K562 (cell line): ENCODE results near the gene PHACTR3. TPM values are rescaled to one million over a fixed set of nuclear protein-coding genes. Genes with fewer than 3 reads are reported as not detected.

Experiments
- ATAC-seq: fragments of 200-7000 bp; cut with Tn5 transposase; 3 replicates; pipeline ENCODE4 v1.9.1; 2020; ENCODE audit warnings: moderate library complexity
- BruUV-seq: library from RNA; stranded (reverse); fragments of 400-500 nt; replicated peaks from 2 replicates; lab custom pipeline; 2021; lab: Mats Ljungman, UMichigan
- CTCF ChIA-PET: fragments of 300-600 bp; formaldehyde crosslinking; extraction: SDS; loops from one replicate; lab custom pipeline; 2021; ENCODE audit warnings: low intra/inter-chr PET ratio; lab: Yijun Ruan, JAX
- POLR2A ChIA-PET: fragments of 300-600, 350-650 bp; sonication (Branson Sonifier 250); formaldehyde crosslinking; extraction: SDS; loops from one replicate; lab custom pipeline; 2021; ENCODE audit warnings: antibody characterized with exemption, inconsistent platforms; lab: Yijun Ruan, JAX
- DNase-seq, 4 experiments: peaks; one replicate each; pipeline versions ENCODE4 v3.0.0 to v3.0.0-alpha.2; 2011 to 2018; ENCODE audit warnings: low spot score in 3 of 4, mixed read lengths in 3 of 4; ENCODE audit errors: extremely low read depth in 1 of 4
- FAIRE-seq: peaks from 2 replicates; lab custom pipeline; 2011; peaks lifted over from hg19 to GRCh38; lab: Jason Lieb, UNC
- H2AFZ ChIP-seq: 2 replicates; pipeline ENCODE4 v1.6.0; 2011; ENCODE audit warnings: low read depth, low read length, control low read depth, inconsistent platforms
- H3K27ac ChIP-seq: fragments of 200-600 bp; 3 replicates; pipeline ENCODE4 v1.8.0; 2011; ENCODE audit warnings: low read depth, mild to moderate bottlenecking, control low read depth, inconsistent platforms, low read length, moderate library complexity, mixed read lengths; ENCODE audit errors: extremely low read depth
- H3K27me3 ChIP-seq, 2 experiments: fragments of 300-600 bp in 1 of 2; 2 replicates in 1 of 2; 3 replicates in 1 of 2; pipeline versions ENCODE4 v1.6.0 to v1.8.0; 2011; ENCODE audit warnings: inconsistent platforms in 2 of 2, low read length in 2 of 2, mild to moderate bottlenecking in 1 of 2, mixed read lengths in 1 of 2, moderate library complexity in 1 of 2; ENCODE audit not compliant: control insufficient read depth in 2 of 2, insufficient read depth in 2 of 2
- H3K36me3 ChIP-seq: fragments of 300-600 bp; 3 replicates; pipeline ENCODE4 v1.8.0; 2011; ENCODE audit warnings: mild to moderate bottlenecking, low read length, inconsistent platforms; ENCODE audit not compliant: control insufficient read depth, insufficient read depth
- H3K4me1 ChIP-seq, 2 experiments: fragments of 200-600 bp in 1 of 2; replicated peaks in 1 of 2; 2 replicates in 1 of 2; 3 replicates in 1 of 2; pipeline versions ENCODE4 v1.5.1 to v1.8.0; 2011; ENCODE audit warnings: inconsistent platforms in 2 of 2, low read length in 2 of 2, mild to moderate bottlenecking in 1 of 2, mixed read lengths in 1 of 2, moderate library complexity in 1 of 2; ENCODE audit not compliant: control insufficient read depth in 2 of 2, insufficient read depth in 2 of 2
- H3K4me2 ChIP-seq: 2 replicates; pipeline ENCODE4 v1.6.1; 2011; ENCODE audit warnings: low read length, control low read depth, inconsistent platforms, mixed read lengths; ENCODE audit not compliant: insufficient read depth
- H3K4me3 ChIP-seq: fragments of 200-600 bp; sonication (generic), shearing (Covaris generic); 2 replicates; pipeline ENCODE4 v1.5.1; 2016; ENCODE audit warnings: control low read depth, inconsistent platforms
- H3K79me2 ChIP-seq: fragments of 200-600 bp; 3 replicates; pipeline ENCODE4 v1.8.0; 2011; ENCODE audit warnings: low read length, inconsistent platforms; ENCODE audit not compliant: control insufficient read depth, insufficient read depth
- H3K9ac ChIP-seq, 2 experiments: 2 replicates each; pipeline versions ENCODE4 v1.6.0 to v1.6.1; 2011; ENCODE audit warnings: low read depth in 2 of 2, low read length in 2 of 2, control low read depth in 1 of 2, inconsistent platforms in 1 of 2, mild to moderate bottlenecking in 1 of 2, mixed read lengths in 1 of 2; ENCODE audit not compliant: insufficient read depth in 1 of 2
- H3K9me1 ChIP-seq: one replicate; pipeline ENCODE4 v1.6.0; 2011; ENCODE audit warnings: inconsistent platforms, mild to moderate bottlenecking, low read length, moderate library complexity; ENCODE audit not compliant: control insufficient read depth, insufficient read depth
- H3K9me3 ChIP-seq: replicated peaks from 2 replicates; pipeline ENCODE4 v1.5.1; 2011; ENCODE audit warnings: low read depth, low read length, inconsistent platforms; ENCODE audit not compliant: control insufficient read depth, insufficient read depth
- H4K20me1 ChIP-seq: replicated peaks from 2 replicates; pipeline ENCODE4 v1.6.1; 2011; ENCODE audit warnings: low read length, inconsistent platforms, mixed read lengths; ENCODE audit not compliant: control insufficient read depth, insufficient read depth
- MBD2 ChIP-seq: sonication (generic); IDR thresholded peaks from 2 replicates; pipeline ENCODE4 v1.6.1; 2016; ENCODE audit warnings: low read depth, borderline replicate concordance
- NCOA4 ChIP-seq: fragments of 450-650 bp; IDR thresholded peaks from 2 replicates; pipeline ENCODE4 v1.6.1; 2018; ENCODE audit warnings: mild to moderate bottlenecking; ENCODE audit not compliant: partially characterized antibody
- NFIC ChIP-seq: fragments of 450-650 bp; IDR thresholded peaks from 2 replicates; pipeline ENCODE4 v1.6.1; 2017; ENCODE audit warnings: mild to moderate bottlenecking, inconsistent platforms
- REST ChIP-seq, 2 experiments: fragments of 450-650 bp; formaldehyde crosslinking in 1 of 2; IDR thresholded peaks; 2 replicates each; pipeline versions ENCODE4 v1.4.0 to v1.6.1; 2014 to 2020; ENCODE audit warnings: mild to moderate bottlenecking in 2 of 2, borderline replicate concordance in 1 of 2, low read depth in 1 of 2
- RUNX1 ChIP-seq: sonication (generic); IDR thresholded peaks from 2 replicates; pipeline ENCODE4 v1.6.1; 2016; ENCODE audit warnings: antibody characterized with exemption, low read depth
- ZNF398 ChIP-seq: fragments of 250-450 bp; sonication (Bioruptor Pico); IDR thresholded peaks from 2 replicates; pipeline ENCODE4 v1.8.0; 2021; ENCODE audit warnings: moderate library complexity, mild to moderate bottlenecking, inconsistent platforms
- ZNF408 ChIP-seq: fragments of 250-450 bp; sonication (Bioruptor Pico); IDR thresholded peaks from 2 replicates; pipeline ENCODE4 v1.4.0; 2020; ENCODE audit warnings: low read depth, mild to moderate bottlenecking, moderate library complexity
- WGBS: fragments of 100-300 bp; shearing (Covaris generic); methylation state at CpG from one replicate; pipeline ENCODE4 v1.1.6; 2016; ENCODE audit warnings: low coverage, mixed read lengths; ENCODE audit not compliant: insufficient coverage; ENCODE audit errors: missing lambda C conversion rate; 5-methylcytosine and 5-hydroxymethylcytosine counted together
- in situ Hi-C: fragments of 300-500 bp; cut with MboI; formaldehyde crosslinking; loops from 4 replicates; pipeline ENCODE4 v1.15.0; 2018; ENCODE audit warnings: inconsistent platforms, mixed read lengths
- intact Hi-C: fragments of 100-400 bp; cut with micrococcal nuclease; formaldehyde crosslinking; loops from 2 replicates; pipeline ENCODE4 v1.14.2; 2022
- polyA plus RNA-seq, 8 experiments: library from polyadenylated mRNA; depleted of rRNA in 4 of 8; stranded (reverse) in 5 of 8; unstranded in 3 of 8; fragments of >200 nt; fragmentation: Nextera tagmentation in 2 of 8; fragmentation: Illumina TruSeq in 1 of 8; extraction: Ambion mirVana in 2 of 8; extraction: Trizol in 1 of 8; gene quantifications; 2 replicates each; pipeline versions ENCODE4 v1.2.1 to v1.2.3, GENCODE V29; 2011 to 2014; ENCODE audit warnings: inconsistent platforms in 1 of 8, missing spikeins in 1 of 8
- total RNA-seq, 7 experiments: library from RNA; depleted of rRNA in 6 of 7; stranded (reverse); fragments of >200 nt in 6 of 7; fragmentation: Illumina TruSeq in 2 of 7; extraction: Trizol in 2 of 7; gene quantifications; 2 replicates each; pipeline versions ENCODE4 v1.2.1 to v1.2.3, GENCODE V29; 2011 to 2021; ENCODE audit warnings: low replicate concordance in 1 of 7
- TF ChIP-seq, protein P1 (sequence below): fragments of 200-400 bp; formaldehyde crosslinking; IDR thresholded peaks from 2 replicates; pipeline ENCODE4 v1.6.1; 2017; ENCODE audit warnings: mild to moderate bottlenecking, low read depth, low read length, moderate library complexity

The PHACTR3 gene
- total and polyA plus RNA-seq, 9 of the 15 experiments (the other 6 are each of a cell fraction or from before 2014, with no cell fraction given): not detected

- no TSS peak for BruUV-seq
- no peak overlapping the region for H3K4me2 ChIP-seq
- ATAC-seq (no peak), FAIRE-seq (no peak), DNase-seq (no peak)
- no peak overlapping the region for H3K27ac ChIP-seq
- no peak overlapping the region for H3K9ac ChIP-seq
- H4K20me1 ChIP-seq: no peaks in the 10 kb centered on the region; the same call in 1 of the 2 replicates
- no peaks in the 10 kb centered on the region for H3K9me1 ChIP-seq
- H3K4me1 ChIP-seq: no peaks in the 10 kb centered on the region
- H3K79me2 ChIP-seq: no peaks in the 10 kb centered on the region
- no peaks in the 10 kb centered on the region for H3K9me3 ChIP-seq
- in situ Hi-C loops: no loop called here
- H3K4me3 ChIP-seq: no peak overlapping the region
- H3K36me3 ChIP-seq: no peaks in the 10 kb centered on the region
- ChIA-PET POLR2A (no interaction called here), CTCF (no interaction called here)
- 2% methylated on average over 4 of the region's 4 CpGs for WGBS
- H2AFZ ChIP-seq: no peak overlapping the region
- peaks cover 6 to 43% of the 10 kb centered on the region in 2 experiments; a peak in 4 of 5 replicates for H3K27me3 ChIP-seq
- intact Hi-C loops: no loop called here
- no peak for TF ChIP-seq ZNF408 (CRISPR knock-in tag)
- no peak for TF ChIP-seq NFIC
- no peak for TF ChIP-seq MBD2
- no peak for TF ChIP-seq ZNF398 (CRISPR knock-in tag)
- no peak for TF ChIP-seq NCOA4
- TF ChIP-seq RUNX1: no peak
- no peak for TF ChIP-seq REST (IDR thresholded peaks at IDR 0.05; ENCODE audit: borderline replicate concordance)
- no peak for TF ChIP-seq REST (CRISPR knock-in tag; IDR thresholded peaks at IDR 0.05; ENCODE audit: low read depth)
- TF ChIP-seq, protein P1, sequence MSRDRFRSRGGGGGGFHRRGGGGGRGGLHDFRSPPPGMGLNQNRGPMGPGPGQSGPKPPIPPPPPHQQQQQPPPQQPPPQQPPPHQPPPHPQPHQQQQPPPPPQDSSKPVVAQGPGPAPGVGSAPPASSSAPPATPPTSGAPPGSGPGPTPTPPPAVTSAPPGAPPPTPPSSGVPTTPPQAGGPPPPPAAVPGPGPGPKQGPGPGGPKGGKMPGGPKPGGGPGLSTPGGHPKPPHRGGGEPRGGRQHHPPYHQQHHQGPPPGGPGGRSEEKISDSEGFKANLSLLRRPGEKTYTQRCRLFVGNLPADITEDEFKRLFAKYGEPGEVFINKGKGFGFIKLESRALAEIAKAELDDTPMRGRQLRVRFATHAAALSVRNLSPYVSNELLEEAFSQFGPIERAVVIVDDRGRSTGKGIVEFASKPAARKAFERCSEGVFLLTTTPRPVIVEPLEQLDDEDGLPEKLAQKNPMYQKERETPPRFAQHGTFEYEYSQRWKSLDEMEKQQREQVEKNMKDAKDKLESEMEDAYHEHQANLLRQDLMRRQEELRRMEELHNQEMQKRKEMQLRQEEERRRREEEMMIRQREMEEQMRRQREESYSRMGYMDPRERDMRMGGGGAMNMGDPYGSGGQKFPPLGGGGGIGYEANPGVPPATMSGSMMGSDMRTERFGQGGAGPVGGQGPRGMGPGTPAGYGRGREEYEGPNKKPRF: no peak
Observed at GRCh38 chr20:59816146-59816738, 211.9 kb downstream of the PHACTR3 start.
